ENCODE data around the gene HDAC1. TPM values are rescaled to one million over a fixed set of nuclear protein-coding genes. Genes with fewer than 3 reads are reported as not detected.

The HDAC1 gene
- total and polyA plus RNA-seq, 2 of the 8 experiments (the other 6 are each of a cell fraction or from before 2014, with no cell fraction given), result 111 to 125 TPM

DNA sequence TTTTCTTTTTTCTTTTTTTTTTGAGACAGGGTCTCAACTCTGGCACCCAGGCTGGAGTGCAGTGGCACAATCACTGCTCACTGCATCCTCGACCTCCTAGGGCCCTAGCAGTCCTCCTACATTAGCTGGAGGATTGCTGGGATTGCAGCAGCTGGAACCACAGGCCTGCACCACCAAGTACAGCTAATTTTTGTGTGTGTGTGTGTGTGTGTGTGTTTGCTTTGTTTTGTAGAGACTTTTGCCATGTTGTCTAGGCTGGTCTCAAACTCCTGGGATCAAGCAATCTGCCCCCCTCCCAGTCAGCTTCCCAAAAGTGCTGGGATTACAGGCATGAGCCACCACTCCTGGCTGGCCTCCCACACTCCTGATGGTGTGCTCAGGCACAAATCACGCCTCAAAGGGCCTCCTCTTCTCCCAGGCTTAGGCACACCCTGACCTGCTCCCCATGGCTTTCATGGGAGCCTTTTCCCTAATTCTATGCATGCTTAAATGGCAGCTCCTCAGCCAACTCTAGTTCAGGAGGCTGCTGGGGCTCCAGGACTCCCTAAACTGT is 61.0 kb downstream of the HDAC1 start (continued):
- TF ChIP-seq SIN3A (conservative IDR thresholded peaks at IDR 0.05 in 1 of 2, IDR thresholded peaks at IDR 0.05 in 1 of 2; ENCODE audit: low read depth in 1 of 2, low read length in 2 of 2) (no peak), EZH2 (IDR thresholded peaks at IDR 0.05; ENCODE audit: low read depth, low read length, severe bottlenecking) (no peak), POLR2AphosphoS5 (IDR thresholded peaks at IDR 0.05; ENCODE audit: low read depth, low read length) (no peak)
- TF ChIP-seq, protein P1, sequence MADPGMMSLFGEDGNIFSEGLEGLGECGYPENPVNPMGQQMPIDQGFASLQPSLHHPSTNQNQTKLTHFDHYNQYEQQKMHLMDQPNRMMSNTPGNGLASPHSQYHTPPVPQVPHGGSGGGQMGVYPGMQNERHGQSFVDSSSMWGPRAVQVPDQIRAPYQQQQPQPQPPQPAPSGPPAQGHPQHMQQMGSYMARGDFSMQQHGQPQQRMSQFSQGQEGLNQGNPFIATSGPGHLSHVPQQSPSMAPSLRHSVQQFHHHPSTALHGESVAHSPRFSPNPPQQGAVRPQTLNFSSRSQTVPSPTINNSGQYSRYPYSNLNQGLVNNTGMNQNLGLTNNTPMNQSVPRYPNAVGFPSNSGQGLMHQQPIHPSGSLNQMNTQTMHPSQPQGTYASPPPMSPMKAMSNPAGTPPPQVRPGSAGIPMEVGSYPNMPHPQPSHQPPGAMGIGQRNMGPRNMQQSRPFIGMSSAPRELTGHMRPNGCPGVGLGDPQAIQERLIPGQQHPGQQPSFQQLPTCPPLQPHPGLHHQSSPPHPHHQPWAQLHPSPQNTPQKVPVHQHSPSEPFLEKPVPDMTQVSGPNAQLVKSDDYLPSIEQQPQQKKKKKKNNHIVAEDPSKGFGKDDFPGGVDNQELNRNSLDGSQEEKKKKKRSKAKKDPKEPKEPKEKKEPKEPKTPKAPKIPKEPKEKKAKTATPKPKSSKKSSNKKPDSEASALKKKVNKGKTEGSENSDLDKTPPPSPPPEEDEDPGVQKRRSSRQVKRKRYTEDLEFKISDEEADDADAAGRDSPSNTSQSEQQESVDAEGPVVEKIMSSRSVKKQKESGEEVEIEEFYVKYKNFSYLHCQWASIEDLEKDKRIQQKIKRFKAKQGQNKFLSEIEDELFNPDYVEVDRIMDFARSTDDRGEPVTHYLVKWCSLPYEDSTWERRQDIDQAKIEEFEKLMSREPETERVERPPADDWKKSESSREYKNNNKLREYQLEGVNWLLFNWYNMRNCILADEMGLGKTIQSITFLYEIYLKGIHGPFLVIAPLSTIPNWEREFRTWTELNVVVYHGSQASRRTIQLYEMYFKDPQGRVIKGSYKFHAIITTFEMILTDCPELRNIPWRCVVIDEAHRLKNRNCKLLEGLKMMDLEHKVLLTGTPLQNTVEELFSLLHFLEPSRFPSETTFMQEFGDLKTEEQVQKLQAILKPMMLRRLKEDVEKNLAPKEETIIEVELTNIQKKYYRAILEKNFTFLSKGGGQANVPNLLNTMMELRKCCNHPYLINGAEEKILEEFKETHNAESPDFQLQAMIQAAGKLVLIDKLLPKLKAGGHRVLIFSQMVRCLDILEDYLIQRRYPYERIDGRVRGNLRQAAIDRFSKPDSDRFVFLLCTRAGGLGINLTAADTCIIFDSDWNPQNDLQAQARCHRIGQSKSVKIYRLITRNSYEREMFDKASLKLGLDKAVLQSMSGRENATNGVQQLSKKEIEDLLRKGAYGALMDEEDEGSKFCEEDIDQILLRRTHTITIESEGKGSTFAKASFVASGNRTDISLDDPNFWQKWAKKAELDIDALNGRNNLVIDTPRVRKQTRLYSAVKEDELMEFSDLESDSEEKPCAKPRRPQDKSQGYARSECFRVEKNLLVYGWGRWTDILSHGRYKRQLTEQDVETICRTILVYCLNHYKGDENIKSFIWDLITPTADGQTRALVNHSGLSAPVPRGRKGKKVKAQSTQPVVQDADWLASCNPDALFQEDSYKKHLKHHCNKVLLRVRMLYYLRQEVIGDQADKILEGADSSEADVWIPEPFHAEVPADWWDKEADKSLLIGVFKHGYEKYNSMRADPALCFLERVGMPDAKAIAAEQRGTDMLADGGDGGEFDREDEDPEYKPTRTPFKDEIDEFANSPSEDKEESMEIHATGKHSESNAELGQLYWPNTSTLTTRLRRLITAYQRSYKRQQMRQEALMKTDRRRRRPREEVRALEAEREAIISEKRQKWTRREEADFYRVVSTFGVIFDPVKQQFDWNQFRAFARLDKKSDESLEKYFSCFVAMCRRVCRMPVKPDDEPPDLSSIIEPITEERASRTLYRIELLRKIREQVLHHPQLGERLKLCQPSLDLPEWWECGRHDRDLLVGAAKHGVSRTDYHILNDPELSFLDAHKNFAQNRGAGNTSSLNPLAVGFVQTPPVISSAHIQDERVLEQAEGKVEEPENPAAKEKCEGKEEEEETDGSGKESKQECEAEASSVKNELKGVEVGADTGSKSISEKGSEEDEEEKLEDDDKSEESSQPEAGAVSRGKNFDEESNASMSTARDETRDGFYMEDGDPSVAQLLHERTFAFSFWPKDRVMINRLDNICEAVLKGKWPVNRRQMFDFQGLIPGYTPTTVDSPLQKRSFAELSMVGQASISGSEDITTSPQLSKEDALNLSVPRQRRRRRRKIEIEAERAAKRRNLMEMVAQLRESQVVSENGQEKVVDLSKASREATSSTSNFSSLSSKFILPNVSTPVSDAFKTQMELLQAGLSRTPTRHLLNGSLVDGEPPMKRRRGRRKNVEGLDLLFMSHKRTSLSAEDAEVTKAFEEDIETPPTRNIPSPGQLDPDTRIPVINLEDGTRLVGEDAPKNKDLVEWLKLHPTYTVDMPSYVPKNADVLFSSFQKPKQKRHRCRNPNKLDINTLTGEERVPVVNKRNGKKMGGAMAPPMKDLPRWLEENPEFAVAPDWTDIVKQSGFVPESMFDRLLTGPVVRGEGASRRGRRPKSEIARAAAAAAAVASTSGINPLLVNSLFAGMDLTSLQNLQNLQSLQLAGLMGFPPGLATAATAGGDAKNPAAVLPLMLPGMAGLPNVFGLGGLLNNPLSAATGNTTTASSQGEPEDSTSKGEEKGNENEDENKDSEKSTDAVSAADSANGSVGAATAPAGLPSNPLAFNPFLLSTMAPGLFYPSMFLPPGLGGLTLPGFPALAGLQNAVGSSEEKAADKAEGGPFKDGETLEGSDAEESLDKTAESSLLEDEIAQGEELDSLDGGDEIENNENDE (IDR thresholded peaks at IDR 0.05; ENCODE audit: insufficient replicate concordance, low read length), result no peak
